Stimulated activated CD8-positive, alpha-beta memory T cell treated with anti-CD3 and anti-CD28 coated beads, Interleukin-12 subunit alpha, Interleukin-12 subunit beta, amount 100 ng/mL, for 4 hours (primary cell): Measurements from ENCODE around the gene PTPRS.

ENCODE experiments used
- DNase-seq: peaks from one replicate; pipeline ENCODE4 v3.0.0-alpha.2; 2020; ENCODE audit warnings: low read depth

Gene PTPRS

DNA sequence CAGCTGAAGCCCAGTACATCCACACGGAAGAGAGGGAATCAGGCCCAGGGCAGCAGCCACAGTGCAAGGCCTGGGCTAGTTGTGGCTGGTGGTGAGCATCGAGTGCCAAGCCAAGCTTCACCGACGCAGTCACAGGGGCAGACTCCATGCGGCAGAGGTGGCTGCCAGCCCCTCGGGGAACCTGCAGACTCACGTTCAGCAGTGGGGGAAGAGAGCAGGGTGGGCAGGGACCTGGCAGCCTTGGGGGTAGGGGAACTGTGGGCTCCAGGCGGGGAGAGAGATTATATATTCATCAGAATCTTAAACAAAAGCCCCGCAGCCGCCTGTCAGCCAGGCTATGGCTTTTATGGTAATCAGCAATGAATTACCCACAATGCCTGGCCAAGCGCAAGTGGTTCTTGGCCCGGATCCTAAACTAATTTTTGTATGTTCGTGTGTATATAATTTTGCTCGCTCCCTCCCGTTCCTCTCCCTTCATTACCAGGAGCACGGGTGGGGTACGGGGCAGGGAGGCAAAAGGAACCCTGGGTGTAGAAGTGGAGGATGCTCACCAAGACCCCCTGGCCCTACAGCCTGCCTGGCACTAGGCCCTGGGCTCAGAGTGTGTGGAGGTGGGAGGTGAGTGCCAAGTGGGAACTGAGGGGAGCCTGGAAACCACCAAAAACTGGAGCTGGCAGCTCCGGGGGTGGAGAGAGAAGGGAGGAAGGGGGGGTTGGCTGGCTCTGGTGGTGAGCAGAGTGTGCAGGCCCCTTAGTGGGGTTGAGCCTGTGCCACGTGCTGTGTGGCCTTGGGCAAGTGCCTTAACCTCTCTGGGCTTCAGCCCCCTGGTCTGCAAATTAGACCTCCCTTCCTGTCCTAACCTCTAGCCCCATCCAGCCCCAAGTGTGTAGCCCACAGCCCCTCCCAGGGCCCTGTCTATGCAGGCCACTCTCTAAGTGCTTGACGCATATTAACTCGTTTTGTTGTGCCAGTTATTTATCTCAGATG, 31.9 kb downstream of the PTPRS start:
- no peak for DNase-seq

DNA sequence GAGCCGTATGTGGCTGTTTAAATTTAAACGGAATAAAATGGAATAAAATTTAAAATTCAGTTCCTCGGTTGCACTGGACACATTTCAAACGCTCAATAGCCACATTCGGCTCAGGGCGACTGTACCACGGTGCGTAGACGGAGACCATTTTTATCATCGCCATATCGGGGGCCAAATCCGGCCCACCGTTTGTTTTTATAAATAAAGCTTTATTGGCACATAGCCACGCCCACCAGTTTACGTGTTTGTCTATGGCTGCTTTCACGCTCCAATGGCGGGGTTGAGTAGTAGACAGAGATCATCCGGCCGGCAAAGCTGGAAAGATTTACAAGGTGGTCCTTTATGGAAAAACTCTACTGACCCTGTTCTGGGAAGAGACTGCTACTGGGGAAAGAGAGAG, 33.0 kb downstream of the PTPRS start:
- DNase-seq: no peak

DNA sequence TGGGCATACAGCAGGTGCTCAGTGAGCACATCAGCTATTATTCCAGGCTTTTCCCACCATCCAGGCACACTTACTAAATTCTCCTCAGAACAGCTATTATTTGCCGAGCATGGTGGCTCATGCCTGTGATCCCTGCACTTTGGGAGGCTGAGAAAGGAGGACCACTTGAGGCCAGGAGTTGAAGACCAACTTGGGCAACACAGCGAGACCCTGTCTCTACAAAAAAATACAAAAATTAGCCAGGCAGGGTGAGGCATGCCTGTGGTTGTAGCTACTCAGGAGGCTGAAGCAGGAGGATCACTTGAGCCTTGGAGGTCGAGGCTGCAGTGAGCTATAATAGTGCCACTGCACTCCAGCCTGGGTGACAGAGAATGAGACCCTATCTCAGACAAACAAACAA, 35.4 kb downstream of the PTPRS start:
- no peak for DNase-seq

DNA sequence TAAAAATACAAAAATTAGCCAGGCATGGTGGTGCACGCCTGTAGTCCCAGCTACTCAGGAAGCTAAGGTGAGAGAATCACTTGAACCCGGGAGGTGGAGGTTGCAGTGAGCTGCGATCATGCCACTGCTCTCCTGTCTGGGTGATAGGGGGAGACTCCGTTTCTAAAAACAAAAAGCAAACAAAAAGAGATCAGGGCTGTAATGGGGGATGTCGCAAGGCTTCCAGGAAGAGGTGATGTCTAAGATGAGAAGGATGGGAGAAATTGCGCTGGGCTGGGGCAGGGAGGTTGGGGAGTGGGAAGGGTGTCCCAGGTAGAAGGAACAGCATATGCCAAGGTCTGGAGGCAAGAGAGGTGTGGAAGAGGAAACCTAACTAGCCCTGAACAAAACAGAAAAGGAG, 36.1 kb downstream of the PTPRS start:
- no peak for DNase-seq

DNA sequence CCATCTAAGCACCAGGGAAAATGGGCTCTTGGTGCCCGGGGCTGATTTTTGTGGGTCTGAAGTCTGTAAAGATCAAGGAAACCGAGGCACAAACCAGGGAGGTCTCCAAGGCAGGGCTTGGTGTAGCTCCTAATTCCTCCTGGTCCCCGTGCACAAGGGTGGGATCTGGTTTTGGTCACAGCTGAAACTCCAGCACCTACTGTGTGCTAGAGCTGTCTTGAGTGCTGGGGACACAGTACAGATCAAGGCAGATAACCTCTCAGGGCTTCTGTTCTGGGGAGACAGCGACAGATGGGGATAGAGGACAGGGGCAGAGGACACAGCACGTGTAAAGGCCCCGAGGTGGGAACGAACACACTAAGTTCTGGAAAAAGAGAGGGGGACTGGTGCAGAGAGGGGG, 37.4 kb downstream of the PTPRS start:
- no peak for DNase-seq

DNA sequence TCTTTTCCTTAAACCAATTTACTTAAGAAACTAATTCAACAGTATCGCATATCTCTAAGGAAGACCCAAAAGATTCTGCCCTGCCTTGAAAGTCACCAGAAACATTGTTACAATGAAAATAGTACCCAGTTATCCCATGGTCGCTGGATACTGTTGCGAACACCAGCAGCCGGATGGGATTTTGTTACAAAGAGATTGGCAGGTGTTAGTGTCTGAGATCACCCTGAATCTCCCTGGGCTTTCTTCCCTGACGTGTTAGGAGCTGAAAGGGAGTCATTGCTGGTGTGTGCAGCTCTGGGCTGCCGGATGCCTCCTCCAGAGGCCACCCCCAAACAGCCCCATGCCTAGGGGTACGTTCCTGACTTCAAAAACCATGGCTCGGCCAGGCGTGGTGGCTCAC, 38.2 kb downstream of the PTPRS start:
- DNase-seq: no peak

DNA sequence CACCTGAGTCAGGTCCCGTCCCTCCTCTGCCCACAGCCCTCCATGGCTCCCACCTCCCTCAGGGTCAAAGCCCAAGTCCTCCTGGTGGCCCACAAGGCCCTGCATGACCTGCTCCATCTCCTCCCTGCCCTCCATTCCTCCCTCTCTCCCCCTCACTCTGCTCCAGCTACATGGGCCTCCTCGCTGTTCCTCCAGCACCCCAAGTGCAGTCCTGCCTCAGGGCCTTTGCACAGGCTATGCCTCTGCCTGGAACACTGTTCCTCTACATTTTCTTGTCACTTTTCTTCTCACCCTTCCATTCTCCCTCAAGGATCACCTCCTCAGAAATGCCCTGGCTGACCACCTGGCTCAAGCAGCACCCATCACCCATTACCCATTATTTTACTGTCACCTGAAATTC, 41.5 kb downstream of the PTPRS start:
- DNase-seq: no peak

DNA sequence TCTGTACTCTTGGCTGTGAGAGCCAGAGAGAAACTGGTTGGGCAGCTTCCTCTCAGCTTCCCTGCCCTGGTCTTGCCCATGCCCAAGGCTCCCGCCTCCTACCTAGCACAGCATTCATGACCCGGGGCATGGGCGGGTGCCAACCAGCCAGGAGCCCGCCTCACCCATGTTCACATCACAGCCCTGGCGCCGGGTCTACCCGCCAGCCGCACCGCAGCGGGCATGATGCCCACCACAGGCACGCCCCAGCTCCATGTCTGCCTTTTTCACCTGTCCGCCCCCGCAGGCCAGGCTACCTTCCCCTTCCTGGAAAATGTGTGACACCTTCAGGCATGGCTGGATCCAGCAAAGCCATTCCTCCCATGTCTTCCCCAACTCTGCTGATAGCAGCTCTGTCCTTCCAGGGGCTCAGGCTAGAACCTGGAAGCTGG, 42.1 kb downstream of the PTPRS start:
- no peak for DNase-seq

DNA sequence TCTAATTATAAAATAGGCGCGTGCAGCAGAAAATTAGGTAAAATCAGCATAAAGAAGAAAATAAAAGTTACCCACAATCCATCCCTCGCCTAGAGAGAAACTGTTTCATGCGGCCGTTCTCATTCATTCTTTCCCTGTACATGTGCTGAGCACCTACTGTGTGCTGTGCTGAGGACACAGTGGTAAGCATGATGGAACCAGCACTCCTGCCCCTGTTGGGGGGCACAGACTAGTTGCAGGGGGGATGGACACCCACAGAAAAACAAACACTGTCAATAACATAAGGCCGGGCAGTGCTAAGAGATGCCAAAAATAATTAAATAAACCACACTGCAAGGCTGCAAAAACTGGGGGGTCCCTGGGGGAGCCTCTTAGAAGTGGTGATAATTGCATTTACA, 43.3 kb downstream of the PTPRS start:
- DNase-seq: no peak

DNA sequence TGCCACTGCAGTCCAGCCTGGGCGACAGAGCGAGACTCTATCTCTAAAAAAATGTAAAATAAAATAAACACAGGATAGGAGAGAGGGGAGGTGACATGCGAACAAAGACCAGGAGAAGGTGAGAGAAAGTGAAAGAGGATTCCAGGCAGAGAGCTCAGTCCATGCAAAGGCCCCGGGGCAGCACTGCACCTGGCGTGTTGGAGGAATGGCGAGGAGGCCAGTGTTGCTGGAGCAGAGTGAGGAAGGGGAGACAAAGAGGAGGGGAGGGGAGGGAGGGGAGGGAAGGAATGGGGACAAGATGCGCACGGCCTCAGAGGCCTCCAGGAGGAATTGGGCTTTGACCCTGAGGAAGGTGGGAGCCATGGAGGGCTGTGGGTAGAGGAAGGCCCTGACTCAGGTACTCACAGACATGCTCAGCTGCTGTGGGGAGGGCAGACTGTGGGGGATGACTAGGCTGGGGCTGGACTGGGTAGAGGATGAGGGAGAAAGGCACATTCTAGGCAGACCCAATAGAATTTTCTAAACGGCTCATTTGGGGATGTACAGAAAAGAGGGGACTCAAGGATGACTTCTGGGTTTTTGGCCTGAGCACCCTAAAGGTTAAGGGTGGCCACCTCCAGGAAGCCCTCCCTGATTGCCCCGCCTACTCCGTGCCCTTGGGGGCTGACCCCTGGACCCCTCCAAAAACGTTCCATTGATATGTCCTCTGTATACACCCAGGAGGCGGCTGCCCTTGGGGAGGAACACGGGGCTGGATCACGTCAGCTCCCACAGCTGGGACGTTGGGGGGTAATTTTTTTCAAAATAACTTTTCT, 43.9 kb downstream of the PTPRS start:
- DNase-seq: no peak

DNA sequence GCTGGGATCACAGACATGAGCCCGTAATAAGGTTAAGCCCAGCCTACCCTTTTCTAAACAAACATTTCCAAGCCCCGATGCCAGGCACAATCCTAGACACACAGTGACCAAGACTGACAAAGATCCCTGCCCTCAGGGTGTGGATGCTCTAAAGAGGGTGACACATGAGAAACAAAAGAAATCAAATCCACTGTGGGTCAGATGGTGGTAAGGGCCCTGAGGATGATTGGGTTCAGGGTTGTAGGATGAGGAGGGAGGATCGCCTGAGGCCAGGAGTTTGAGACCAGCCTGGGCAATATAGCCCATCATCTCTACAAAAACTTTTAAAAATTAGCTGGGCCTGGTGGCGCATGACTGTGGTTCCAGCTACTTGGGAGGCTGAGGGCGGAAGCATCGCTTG, 44.6 kb downstream of the PTPRS start:
- DNase-seq: no peak

DNA sequence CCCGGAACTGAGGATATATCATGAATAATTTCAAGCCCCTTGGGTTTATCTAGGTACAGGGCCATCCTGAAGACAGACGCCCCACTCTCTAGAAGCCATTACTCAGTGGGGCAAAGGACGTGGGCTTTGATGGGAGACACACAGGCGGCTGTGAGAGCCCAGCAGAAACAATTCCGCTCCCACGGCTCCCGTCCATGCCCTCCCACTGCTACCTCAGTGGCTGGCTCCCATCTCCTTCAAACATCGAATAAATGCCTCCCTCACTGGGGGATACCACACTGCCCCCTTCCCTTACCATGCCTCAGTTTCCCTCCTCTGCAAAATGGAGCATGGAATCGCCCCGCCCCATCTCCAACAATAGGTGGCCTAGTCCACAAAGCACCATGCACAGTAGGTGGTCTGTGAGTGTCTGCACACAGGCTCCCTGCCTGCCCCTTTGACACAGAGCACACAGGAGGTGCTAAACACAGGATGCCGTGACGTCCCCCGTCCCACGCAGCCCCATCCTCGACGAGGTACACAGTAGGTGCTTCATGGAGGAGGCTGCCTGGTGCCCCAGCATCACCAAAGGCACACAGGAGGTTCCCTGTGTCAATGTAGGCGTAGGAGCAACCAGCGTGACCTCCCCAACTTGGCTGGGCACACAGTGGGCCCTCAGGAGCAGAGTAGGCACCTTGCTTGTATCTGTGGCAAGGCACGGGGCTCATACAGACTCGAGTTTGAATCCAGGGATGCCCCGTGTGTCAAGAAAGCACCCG, 46.0 kb downstream of the PTPRS start:
- no peak for DNase-seq

DNA sequence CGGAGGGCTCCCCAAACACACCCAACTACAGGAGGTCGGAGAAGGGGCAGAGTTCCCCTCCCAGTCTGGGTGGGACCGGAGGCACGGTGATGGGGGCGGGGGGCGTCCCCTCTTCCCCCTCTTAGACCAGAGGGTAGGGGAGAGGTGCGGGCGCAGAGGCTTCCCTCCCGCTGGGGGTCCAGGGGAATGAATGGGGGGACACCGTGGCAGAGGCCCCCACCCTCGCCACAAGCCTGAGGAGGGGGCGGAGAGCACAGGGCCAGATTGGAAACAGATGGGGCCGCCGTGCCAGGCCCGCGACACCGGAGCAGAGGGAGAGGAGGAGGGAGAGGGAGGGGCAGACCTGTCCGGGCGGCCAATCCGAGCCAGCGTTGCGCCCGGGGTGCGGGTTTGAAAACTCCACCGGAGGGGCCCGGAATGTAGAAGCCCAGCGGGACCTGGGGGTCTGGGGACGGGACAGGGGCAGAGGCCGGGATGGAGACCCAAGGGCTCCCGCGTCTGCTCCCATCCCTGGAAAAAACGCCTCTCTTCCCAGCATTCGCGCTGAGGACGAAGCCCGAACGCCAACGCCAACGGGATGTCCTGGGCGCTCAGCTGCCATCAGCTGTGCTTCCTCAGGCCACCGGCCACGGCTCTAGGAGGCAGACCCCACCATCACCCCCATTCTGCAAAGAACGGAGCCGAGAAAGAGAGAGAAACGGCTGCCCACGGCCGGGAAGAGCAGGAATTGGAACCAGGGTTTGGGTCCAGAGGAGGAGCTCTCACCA, 46.8 kb downstream of the PTPRS start:
- DNase-seq: no peak

DNA sequence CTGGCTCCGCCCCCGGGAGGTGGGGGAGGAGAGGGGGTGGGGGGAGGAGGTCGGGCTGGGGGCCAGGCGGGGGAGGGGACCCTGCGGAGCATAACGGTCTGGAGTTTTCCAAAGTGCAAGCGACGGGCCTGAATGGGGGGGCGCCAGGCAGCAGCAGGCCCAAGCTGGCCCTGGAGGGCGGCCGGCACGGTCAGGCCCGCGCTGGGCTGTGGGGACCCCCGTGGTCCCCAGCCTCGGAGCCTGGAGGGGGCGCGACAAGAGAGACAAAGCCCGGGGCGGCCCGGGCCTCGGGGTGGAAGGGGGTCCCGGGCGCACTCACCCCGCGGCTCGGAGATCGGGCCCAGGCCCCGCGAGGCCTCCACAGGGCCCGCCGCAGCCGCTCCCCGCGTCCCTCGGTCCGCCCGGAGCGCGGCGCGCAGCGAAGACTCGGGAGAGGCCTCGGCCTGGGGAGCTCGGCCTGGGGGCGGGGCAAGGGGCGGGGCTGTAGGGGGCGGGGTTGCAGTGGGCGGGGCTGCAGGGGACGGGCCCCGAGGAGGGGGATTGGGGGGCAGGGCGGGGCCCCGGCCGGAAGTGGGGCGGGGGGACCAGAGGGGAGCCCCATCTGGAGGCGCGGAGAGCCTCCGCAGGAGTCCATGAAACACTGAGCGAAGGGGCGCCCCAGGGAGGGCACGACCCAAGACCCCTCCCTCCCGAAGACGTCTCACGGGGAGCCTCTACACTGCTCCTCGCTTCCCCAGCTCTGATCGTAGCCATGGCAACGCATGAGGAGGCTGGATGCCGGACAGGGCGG, 47.6 kb downstream of the PTPRS start:
- DNase-seq: peak; percentile 27

DNA sequence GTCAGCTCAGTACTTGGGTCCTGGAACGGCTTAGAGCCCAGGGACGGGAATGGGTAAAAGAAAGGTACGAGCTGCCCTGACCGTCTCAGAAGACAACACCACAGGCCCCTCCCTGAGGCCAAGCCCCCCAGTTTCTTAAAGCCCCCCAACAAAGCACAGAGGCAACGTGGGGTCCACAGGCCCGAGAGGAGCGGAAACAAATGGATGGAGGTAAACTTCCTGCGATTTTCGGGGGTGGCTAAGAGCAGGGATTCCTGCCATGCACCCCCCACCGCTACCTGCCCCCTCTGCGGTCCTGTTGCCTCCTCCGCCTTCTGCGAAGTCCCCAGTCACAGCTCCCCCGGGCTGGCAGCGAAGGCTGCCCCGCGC, 48.2 kb downstream of the PTPRS start:
- peak; percentile 13 for DNase-seq

DNA sequence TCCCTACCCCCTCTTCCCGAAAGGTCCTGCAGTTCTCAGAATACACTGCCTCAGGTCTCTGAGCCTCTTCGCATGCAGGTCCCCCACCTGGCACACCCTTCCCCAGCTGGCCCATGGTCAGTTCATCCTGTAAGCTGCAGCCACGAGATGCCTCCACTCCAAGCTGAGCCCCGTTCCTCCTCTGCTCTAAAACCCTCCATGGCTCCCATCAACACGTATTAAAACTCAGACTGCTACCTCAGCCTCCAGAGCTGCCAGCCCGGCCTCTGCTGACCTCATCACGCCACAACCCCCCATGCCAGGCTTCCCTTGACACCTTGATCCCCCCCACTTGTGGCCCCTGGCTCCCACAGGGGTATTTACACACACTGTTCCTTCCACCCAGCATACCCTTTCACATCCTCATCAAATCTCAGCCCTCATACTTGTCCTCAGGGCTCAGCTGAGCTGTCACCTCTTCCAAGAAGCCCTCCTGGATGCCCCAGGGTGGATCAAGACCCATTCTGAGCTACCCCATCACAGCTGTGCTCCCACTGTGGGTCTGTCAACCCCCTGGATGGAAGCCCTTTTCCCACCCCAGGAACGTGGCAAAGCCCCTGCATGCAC, 48.9 kb downstream of the PTPRS start:
- no peak for DNase-seq
